Upper lobe of left lung (tissue), 6 donors: ENCODE results near the gene SYT12. TPM values are rescaled to one million over a fixed set of nuclear protein-coding genes. Genes with fewer than 3 reads are reported as not detected.
A peak's percentile ranks its signal among the peaks of the same experiment; 100 is the strongest.
"Not testable (repeated sequence)": the region's sequence is repeated elsewhere in the genome, so short reads cannot be mapped to it uniquely, and the experiment has no call there.

Experiments used
- ATAC-seq, 2 donors: fragments of 200-7000 bp; cut with Tn5 transposase; one replicate each; pipeline ENCODE4 v1.9.1; 2022; ENCODE audit warnings: mild to moderate bottlenecking in 2 of 2, moderate library complexity in 2 of 2; ENCODE audit not compliant: low FRiP score in 2 of 2
- DNase-seq, 2 donors: peaks; one replicate each; pipeline ENCODE4 v3.0.0-alpha.2; 2019 to 2020
- H3K27ac ChIP-seq, 4 donors: fragments of 200-600 bp; sonication (generic); one replicate each; pipeline ENCODE4 v1.5.1; 2016 to 2019
- H3K27me3 ChIP-seq, 4 donors: fragments of 200-600 bp; sonication (generic); one replicate each; pipeline ENCODE4 v1.5.1; 2017 to 2019
- H3K36me3 ChIP-seq, 4 donors: fragments of 200-600 bp; sonication (generic); one replicate each; pipeline ENCODE4 v1.5.1; 2016 to 2019
- H3K4me1 ChIP-seq, 4 donors: fragments of 200-600 bp; sonication (generic); one replicate each; pipeline ENCODE4 v1.5.1; 2018 to 2019
- H3K4me3 ChIP-seq, 4 donors: fragments of 200-600 bp; sonication (generic); one replicate each; pipeline ENCODE4 v1.5.1; 2017 to 2019; ENCODE audit warnings: mild to moderate bottlenecking in 2 of 4, moderate library complexity in 1 of 4
- H3K9me3 ChIP-seq, 4 donors: fragments of 200-600 bp; sonication (generic); one replicate each; pipeline ENCODE4 v1.5.1; 2018 to 2019
- CTCF ChIP-seq, 6 experiments: fragments of 450-650 bp in 4 of 6; fragments of 200-600 bp in 2 of 6; sonication (generic) in 2 of 6; IDR thresholded peaks; one replicate each; pipeline ENCODE4 v1.5.1; 2016 to 2019; ENCODE audit warnings: antibody characterized with exemption in 6 of 6
- EP300 ChIP-seq, 4 donors: sonication (generic); formaldehyde crosslinking; IDR thresholded peaks; one replicate each; pipeline ENCODE4 v1.5.1; 2017; ENCODE audit warnings: antibody characterized with exemption in 4 of 4, control low read depth in 2 of 4
- POLR2A ChIP-seq, 4 donors: fragments of 450-650 bp; IDR thresholded peaks; one replicate each; pipeline ENCODE4 v1.5.1; 2016 to 2017; ENCODE audit warnings: antibody characterized with exemption in 4 of 4, mild to moderate bottlenecking in 2 of 4
- POLR2AphosphoS5 ChIP-seq, 2 donors: sonication (generic); formaldehyde crosslinking; IDR thresholded peaks; one replicate each; pipeline ENCODE4 v1.5.1; 2017; ENCODE audit warnings: antibody characterized with exemption in 2 of 2
- WGBS, 2 donors: methylation state at CpG; one replicate each; pipeline ENCODE4 v1.1.5; 2017 to 2018; 5-methylcytosine and 5-hydroxymethylcytosine counted together
- total RNA-seq, 6 donors: library from RNA; depleted of rRNA in 4 of 6; stranded (reverse); fragments of >200 nt in 4 of 6; gene quantifications; one replicate each; pipeline versions ENCODE4 v1.1.0 to v1.2.1, GENCODE V29; 2016 to 2021
- donor health status: DM: no; HTN: no; CAD: no; lungs with moderate emphysema.
- donor health status: DM: no; HTN: yes; CAD: no; lungs with severe emphysema.

Gene SYT12
- total RNA-seq, 6 donors from 2014 or later, result 0.14 to 0.24 (median 0.15) TPM; not detected in 3

- no peaks in the 10 kb centered on the region for H3K36me3 ChIP-seq
- no peaks in the 10 kb centered on the region for H3K9me3 ChIP-seq
- H3K27me3 ChIP-seq, result no peaks in the 10 kb centered on the region
- H3K27ac ChIP-seq, result no peak overlapping the region
- peaks cover 5 to 18% (median 12%) of the 10 kb centered on the region in 4 donors for H3K4me1 ChIP-seq
- 95 to 100% methylated on average over 2 to 7 of the region's 7 CpGs for WGBS, 2 donors
- TF ChIP-seq CTCF (IDR thresholded peaks at IDR 0.05) (no peak), POLR2AphosphoS5 (IDR thresholded peaks at IDR 0.05) (no peak), POLR2A (IDR thresholded peaks at IDR 0.05) (no peak), EP300 (IDR thresholded peaks at IDR 0.05) (no peak)
- DNase-seq (no peak), ATAC-seq (no peak)
- no peak overlapping the region for H3K4me3 ChIP-seq
Observed at GRCh38 chr11:66986178-66986545, 36.8 kb upstream of the SYT12 start.

DNA sequence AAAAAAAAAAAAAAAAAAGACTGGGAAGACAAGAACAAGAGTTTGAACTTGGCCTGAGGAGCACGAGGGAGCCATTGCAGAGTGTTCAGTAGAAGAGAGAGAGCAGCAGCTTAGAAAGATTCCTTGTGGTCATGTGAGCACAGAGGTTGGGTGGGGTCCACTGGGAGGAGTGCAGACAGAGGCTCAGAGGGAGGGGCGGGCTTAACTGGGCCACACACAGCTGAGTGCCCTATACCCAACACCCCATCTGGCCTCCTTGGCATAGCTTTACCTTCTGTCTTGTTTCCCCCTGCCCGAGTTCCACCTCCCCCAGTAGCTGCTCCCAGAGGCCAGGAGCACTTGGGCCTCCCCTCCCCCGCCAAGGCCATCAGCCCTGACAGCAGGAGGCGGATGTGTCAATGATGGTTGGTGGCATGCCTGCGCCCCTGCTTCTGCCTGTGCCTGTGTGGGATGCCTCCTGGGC, 35.7 kb upstream of the SYT12 start:
- H3K36me3 ChIP-seq, result no peaks in the 10 kb centered on the region
- H3K4me3 ChIP-seq, result no peak overlapping the region
- H3K27ac ChIP-seq, result no peak overlapping the region
- ATAC-seq (peak in 1 of 2 donors; percentile 18), DNase-seq (peak in 1 of 2 donors; percentile 41)
- peaks cover under 1 to 8% (median 5%) of the 10 kb centered on the region in 4 donors for H3K4me1 ChIP-seq
- TF ChIP-seq CTCF (IDR thresholded peaks at IDR 0.05) (no peak), POLR2AphosphoS5 (IDR thresholded peaks at IDR 0.05) (no peak), EP300 (IDR thresholded peaks at IDR 0.05) (no peak), POLR2A (IDR thresholded peaks at IDR 0.05) (no peak)
- H3K27me3 ChIP-seq, result no peaks in the 10 kb centered on the region
- 66 to 73% methylated on average over 3 to 6 of the region's 6 CpGs for WGBS, 2 donors
- H3K9me3 ChIP-seq, result no peaks in the 10 kb centered on the region

GRCh38 chr11:66987924-66988637, 34.9 kb upstream of the SYT12 start:
- 78 to 81% methylated on average over 12 to 13 of the region's 13 CpGs for WGBS, 2 donors
- Histone ChIP-seq H3K27me3 (no peaks in the 10 kb centered on the region), H3K9me3 (no peaks in the 10 kb centered on the region), H3K27ac (no peak overlapping the region), H3K4me1 (peaks cover 0 to 7% (median 4%) of the 10 kb centered on the region in 4 donors), H3K36me3 (no peaks in the 10 kb centered on the region), H3K4me3 (no peak overlapping the region)
- DNase-seq (no peak), ATAC-seq (no peak)
- TF ChIP-seq POLR2A (IDR thresholded peaks at IDR 0.05) (no peak), POLR2AphosphoS5 (IDR thresholded peaks at IDR 0.05) (no peak), EP300 (IDR thresholded peaks at IDR 0.05) (no peak), CTCF (IDR thresholded peaks at IDR 0.05) (no peak)

DNA sequence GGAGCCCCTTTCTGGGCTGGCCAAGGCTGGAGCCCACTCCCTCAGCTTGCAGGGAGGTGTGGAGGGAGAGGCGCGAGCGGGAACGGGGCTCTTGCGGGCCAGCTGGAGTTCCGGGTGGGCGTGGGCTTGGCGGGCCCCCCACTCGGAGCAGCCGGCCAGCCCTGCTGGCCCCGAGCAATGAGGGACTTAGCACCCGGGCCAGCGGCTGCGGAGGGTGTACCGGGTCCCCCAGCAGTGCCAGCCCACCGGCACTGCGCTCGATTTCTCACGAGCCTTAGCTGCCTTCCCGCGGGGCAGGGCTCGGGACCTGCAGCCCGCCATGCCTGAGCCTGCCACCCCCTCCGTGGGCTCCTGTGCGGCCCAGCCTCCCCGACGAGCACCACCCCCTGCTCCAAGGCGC, 34.2 kb upstream of the SYT12 start:
- ATAC-seq, H3K9me3 ChIP-seq, H3K4me3 ChIP-seq, H3K36me3 ChIP-seq, H3K4me1 ChIP-seq, H3K27ac ChIP-seq, H3K27me3 ChIP-seq: not testable (repeated sequence)
- DNase-seq, result peak in 1 of 2 donors; percentile 74
- WGBS, 2 donors, result 92 to 97% methylated on average over 10 to 19 of the region's 28 CpGs

- H3K9me3 ChIP-seq, ATAC-seq, DNase-seq, H3K4me3 ChIP-seq, H3K27me3 ChIP-seq, H3K36me3 ChIP-seq, H3K27ac ChIP-seq, H3K4me1 ChIP-seq: not testable (repeated sequence)
- WGBS, 2 donors, result 79 to 88% methylated on average over 8 to 9 of the region's 9 CpGs
Observed at GRCh38 chr11:66989360-66989759, 33.6 kb upstream of the SYT12 start.

DNA sequence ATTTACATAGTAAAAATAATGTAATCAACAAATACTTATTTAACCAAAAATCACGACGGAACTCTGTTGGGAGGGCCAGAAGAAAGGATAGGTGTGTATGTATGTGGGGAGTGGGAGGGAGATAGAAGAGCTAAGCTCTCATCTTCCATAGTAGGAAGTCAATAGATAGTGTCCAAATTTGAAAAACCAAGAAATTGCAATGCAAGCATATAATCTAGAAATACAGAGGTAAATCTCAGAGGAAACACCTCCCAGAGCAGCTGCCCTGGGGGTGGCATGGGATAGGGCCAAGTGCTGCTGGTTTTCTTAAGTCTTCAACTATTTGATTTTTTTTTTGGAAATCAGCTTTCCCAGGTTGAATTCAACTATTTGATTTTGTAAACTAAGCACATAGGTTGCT, 30.9 kb upstream of the SYT12 start:
- Histone ChIP-seq H3K27ac (no peak overlapping the region), H3K4me3 (no peak overlapping the region), H3K36me3 (no peaks in the 10 kb centered on the region), H3K27me3 (no peaks in the 10 kb centered on the region), H3K4me1 (no peaks in the 10 kb centered on the region), H3K9me3 (no peaks in the 10 kb centered on the region)
- 69 to 73% methylated on average over 2 of the region's 2 CpGs for WGBS, 2 donors
- ATAC-seq, result no peak
- TF ChIP-seq CTCF (IDR thresholded peaks at IDR 0.05), result no peak
- TF ChIP-seq EP300 (IDR thresholded peaks at IDR 0.05), result no peak
- TF ChIP-seq POLR2AphosphoS5 (IDR thresholded peaks at IDR 0.05), result no peak
- TF ChIP-seq POLR2A (IDR thresholded peaks at IDR 0.05), result no peak
- no peak for DNase-seq
